ENCODE measurements around the gene APBB1. TPM values are rescaled to one million over a fixed set of nuclear protein-coding genes. Genes with fewer than 3 reads are reported as not detected.
A peak's percentile ranks its signal among the peaks of the same experiment; 100 is the strongest.

APBB1 gene
- total and polyA plus RNA-seq, 7 experiments from 2014 or later = 46.9 to 293 (median 173) TPM

GRCh38 chr11:6431861-6432260 lies 13.0 kb upstream of the APBB1 start:
- DNase-seq (no peak), ATAC-seq (no peak)
- H3K4me3 Mint-ChIP-seq = no peak overlapping the region
- intact Hi-C loops (cut with micrococcal nuclease) = no loop called here
- H3K27me3 ChIP-seq (ENCODE audit: control insufficient read depth in 2 of 2, insufficient read depth in 2 of 2, low read length in 2 of 2) = no peaks in the 10 kb centered on the region
- H3K4me1 ChIP-seq (ENCODE audit: control insufficient read depth in 2 of 2, insufficient read depth in 2 of 2, low read length in 2 of 2) = no peaks in the 10 kb centered on the region
- H3K36me3 Mint-ChIP-seq = peaks cover 0 to 3% (median 0%) of the 10 kb centered on the region in 5 donors
- H3K9me3 Mint-ChIP-seq = no peaks in the 10 kb centered on the region
- H3K36me3 ChIP-seq (ENCODE audit: control insufficient read depth in 2 of 3, insufficient read depth in 3 of 3, low read length in 3 of 3) = no peaks in the 10 kb centered on the region
- no peak overlapping the region for H3K27ac Mint-ChIP-seq
- H3K27ac ChIP-seq (ENCODE audit: low read depth, low read length) = no peak overlapping the region
- peaks cover 0 to 16% (median 0%) of the 10 kb centered on the region in 5 donors for H3K27me3 Mint-ChIP-seq
- peaks cover 4 to 20% (median 6%) of the 10 kb centered on the region in 7 donors for H3K4me1 Mint-ChIP-seq
- no peak overlapping the region for H3K4me3 ChIP-seq (ENCODE audit: low read length)
- CTCF ChIA-PET = interaction anchor here (1.5 to 3.2 kb wide), 2 partner anchors 53 to 74 kb away, joined by 3 to 20 read pairs; no protein-coding TSS in a partner anchor
- POLR2A ChIA-PET = interaction anchor here (2.0 kb wide), 1 partner anchor 13 kb away, joined by 9 read pairs; the partner anchor contains the start of gene APBB1
- no peaks in the 10 kb centered on the region for H3K9me3 ChIP-seq (ENCODE audit: control insufficient read depth in 2 of 3, low read length in 3 of 3)

- intact Hi-C loops (cut with micrococcal nuclease) = no loop called here
- H3K27ac ChIP-seq (ENCODE audit: low read depth, low read length) = no peak overlapping the region
- no peaks in the 10 kb centered on the region for H3K9me3 ChIP-seq (ENCODE audit: control insufficient read depth in 2 of 3, low read length in 3 of 3)
- POLR2A ChIA-PET = interaction anchor here (0.9 to 3.1 kb wide), 7 partner anchors 8 to 54 kb away, joined by 3 to 14 read pairs (median 4); partner anchors contain the start of genes APBB1, ARFIP2 and TIMM10B
- Mint-ChIP-seq H3K27me3 (peaks cover 0 to 51% (median 6%) of the 10 kb centered on the region in 5 donors), H3K4me1 (peaks cover 0 to 11% (median 2%) of the 10 kb centered on the region in 7 donors), H3K27ac (no peak overlapping the region), H3K4me3 (no peak overlapping the region), H3K36me3 (peaks cover 0 to 4% (median 0%) of the 10 kb centered on the region in 5 donors), H3K9me3 (no peaks in the 10 kb centered on the region)
- ATAC-seq = no peak
- H3K4me1 ChIP-seq (ENCODE audit: control insufficient read depth in 2 of 2, insufficient read depth in 2 of 2, low read length in 2 of 2) = no peaks in the 10 kb centered on the region
- no peak for DNase-seq
- no peaks in the 10 kb centered on the region for H3K36me3 ChIP-seq (ENCODE audit: control insufficient read depth in 2 of 3, insufficient read depth in 3 of 3, low read length in 3 of 3)
- no peaks in the 10 kb centered on the region for H3K27me3 ChIP-seq (ENCODE audit: control insufficient read depth in 2 of 2, insufficient read depth in 2 of 2, low read length in 2 of 2)
- CTCF ChIA-PET = interaction anchor here (1.0 to 1.4 kb wide), 3 partner anchors 16 to 49 kb away, joined by 6 to 8 read pairs (median 8); no protein-coding TSS in a partner anchor
- H3K4me3 ChIP-seq (ENCODE audit: low read length) = no peak overlapping the region
Measured at GRCh38 chr11:6427516-6427915, 8.6 kb upstream of the APBB1 start.

GRCh38 chr11:6420677-6421076 lies 1.8 kb upstream of the APBB1 start:
- Mint-ChIP-seq H3K27ac (peak overlapping the region in 4 of 9 donors; percentile 4 to 92 (median 62)), H3K4me1 (peaks cover 2 to 18% (median 14%) of the 10 kb centered on the region in 7 donors), H3K4me3 (peak overlapping the region in 3 of 10 donors; percentile 77 to 85 (median 79)), H3K27me3 (peaks cover 0 to 50% (median 12%) of the 10 kb centered on the region in 5 donors), H3K9me3 (no peaks in the 10 kb centered on the region), H3K36me3 (peaks cover 0 to 4% (median 0%) of the 10 kb centered on the region in 5 donors)
- Histone ChIP-seq H3K9me3 (ENCODE audit: control insufficient read depth in 2 of 3, low read length in 3 of 3) (no peaks in the 10 kb centered on the region), H3K27me3 (ENCODE audit: control insufficient read depth in 2 of 2, insufficient read depth in 2 of 2, low read length in 2 of 2) (no peaks in the 10 kb centered on the region), H3K27ac (ENCODE audit: low read depth, low read length) (no peak overlapping the region), H3K4me1 (ENCODE audit: control insufficient read depth in 2 of 2, insufficient read depth in 2 of 2, low read length in 2 of 2) (peaks cover 17 to 30% of the 10 kb centered on the region in 2 donors), H3K4me3 (ENCODE audit: low read length) (no peak overlapping the region), H3K36me3 (ENCODE audit: control insufficient read depth in 2 of 3, insufficient read depth in 3 of 3, low read length in 3 of 3) (peaks cover 0 to 5% (median 0%) of the 10 kb centered on the region in 3 experiments)
- ChIA-PET POLR2A (interaction anchor here (1.1 to 23.8 kb wide), 5 partner anchors 9 to 43 kb away, joined by 3 to 525 read pairs (median 37); partner anchors contain the start of gene SMPD1), CTCF (interaction anchor here (1.1 to 4.9 kb wide), 7 partner anchors 10 to 56 kb away, joined by 3 to 30 read pairs (median 5); partner anchors contain the start of gene SMPD1)
- no peak for DNase-seq
- no peak for ATAC-seq
- intact Hi-C loops (cut with micrococcal nuclease) = no loop called here

GRCh38 chr11:6418557-6419008 lies 311 bp downstream of the APBB1 start:
- intact Hi-C loops (cut with micrococcal nuclease) = loop anchor here (1.0 to 10.0 kb wide), 9 partner anchors 16 to 326 kb away; partner anchors contain the start of genes ARFIP2 (in 2 of the 2), SMPD1 (in 2 of the 2) and TIMM10B (in 2 of the 2)
- H3K4me3 ChIP-seq (ENCODE audit: low read length) = peak overlapping the region; percentile 79
- no peaks in the 10 kb centered on the region for H3K27me3 ChIP-seq (ENCODE audit: control insufficient read depth in 2 of 2, insufficient read depth in 2 of 2, low read length in 2 of 2)
- H3K9me3 Mint-ChIP-seq = no peaks in the 10 kb centered on the region
- no peak overlapping the region for H3K4me3 Mint-ChIP-seq
- ATAC-seq = no peak
- peaks cover 0 to 31% (median 7%) of the 10 kb centered on the region in 5 donors for H3K27me3 Mint-ChIP-seq
- POLR2A ChIA-PET = interaction anchor here (0.6 to 23.8 kb wide), 17 partner anchors 9 to 254 kb away, joined by 3 to 525 read pairs (median 7); partner anchors contain the start of genes ARFIP2, RRP8, SMPD1 and TIMM10B
- no peak overlapping the region for H3K27ac Mint-ChIP-seq
- H3K9me3 ChIP-seq (ENCODE audit: control insufficient read depth in 2 of 3, low read length in 3 of 3) = no peaks in the 10 kb centered on the region
- peak overlapping the region; percentile 92 for H3K27ac ChIP-seq (ENCODE audit: low read depth, low read length)
- peaks cover 0 to 3% (median 0%) of the 10 kb centered on the region in 5 donors for H3K36me3 Mint-ChIP-seq
- peaks cover 27 to 48% of the 10 kb centered on the region in 2 donors for H3K4me1 ChIP-seq (ENCODE audit: control insufficient read depth in 2 of 2, insufficient read depth in 2 of 2, low read length in 2 of 2)
- peaks cover 2 to 18% (median 14%) of the 10 kb centered on the region in 7 donors for H3K4me1 Mint-ChIP-seq
- CTCF ChIA-PET = interaction anchor here (0.6 to 4.9 kb wide), 9 partner anchors 13 to 167 kb away, joined by 3 to 30 read pairs (median 8); partner anchors contain the start of genes HPX and SMPD1
- peaks cover 0 to 5% (median 0%) of the 10 kb centered on the region in 3 experiments for H3K36me3 ChIP-seq (ENCODE audit: control insufficient read depth in 2 of 3, insufficient read depth in 3 of 3, low read length in 3 of 3)
- peak in 1 of 9 donors; percentile 30 for DNase-seq

GRCh38 chr11:6417907-6418556 lies 862 bp downstream of the APBB1 start:
- Histone ChIP-seq H3K27ac (ENCODE audit: low read depth, low read length) (peak overlapping the region; percentile 92), H3K9me3 (ENCODE audit: control insufficient read depth in 2 of 3, low read length in 3 of 3) (no peaks in the 10 kb centered on the region), H3K4me3 (ENCODE audit: low read length) (peak overlapping the region; percentile 79), H3K4me1 (ENCODE audit: control insufficient read depth in 2 of 2, insufficient read depth in 2 of 2, low read length in 2 of 2) (peaks cover 29 to 52% of the 10 kb centered on the region in 2 donors), H3K36me3 (ENCODE audit: control insufficient read depth in 2 of 3, insufficient read depth in 3 of 3, low read length in 3 of 3) (peaks cover 0 to 5% (median 0%) of the 10 kb centered on the region in 3 experiments), H3K27me3 (ENCODE audit: control insufficient read depth in 2 of 2, insufficient read depth in 2 of 2, low read length in 2 of 2) (no peaks in the 10 kb centered on the region)
- POLR2A ChIA-PET = interaction anchor here (0.9 to 23.8 kb wide), 13 partner anchors 9 to 327 kb away, joined by 3 to 525 read pairs (median 10); partner anchors contain the start of genes ARFIP2, SMPD1, TAF10 and TIMM10B
- DNase-seq (peak in 1 of 9 donors; percentile 27), ATAC-seq (no peak)
- peaks cover 0 to 25% (median 5%) of the 10 kb centered on the region in 5 donors for H3K27me3 Mint-ChIP-seq
- peaks cover 0 to under 1% (median 0%) of the 10 kb centered on the region in 5 donors for H3K36me3 Mint-ChIP-seq
- intact Hi-C loops (cut with micrococcal nuclease) = loop anchor here (1.0 to 10.0 kb wide), 4 partner anchors 16 to 327 kb away; no protein-coding TSS in a partner anchor
- peaks cover 7 to 18% (median 14%) of the 10 kb centered on the region in 7 donors for H3K4me1 Mint-ChIP-seq
- H3K27ac Mint-ChIP-seq = no peak overlapping the region
- peaks cover 0 to under 1% (median 0%) of the 10 kb centered on the region in 11 donors for H3K9me3 Mint-ChIP-seq
- CTCF ChIA-PET = interaction anchor here (0.9 to 4.9 kb wide), 10 partner anchors 12 to 117 kb away, joined by 3 to 30 read pairs (median 6); partner anchors contain the start of genes ARFIP2, HPX, SMPD1 and TIMM10B
- no peak overlapping the region for H3K4me3 Mint-ChIP-seq

- peaks cover 0 to 8% (median 0%) of the 10 kb centered on the region in 5 donors for H3K27me3 Mint-ChIP-seq
- H3K9me3 ChIP-seq (ENCODE audit: control insufficient read depth in 2 of 3, low read length in 3 of 3) = no peaks in the 10 kb centered on the region
- peaks cover 0 to 11% (median 0%) of the 10 kb centered on the region in 3 experiments for H3K36me3 ChIP-seq (ENCODE audit: control insufficient read depth in 2 of 3, insufficient read depth in 3 of 3, low read length in 3 of 3)
- peaks cover 0 to 6% (median 1%) of the 10 kb centered on the region in 5 donors for H3K36me3 Mint-ChIP-seq
- peak overlapping the region; percentile 74 for H3K27ac ChIP-seq (ENCODE audit: low read depth, low read length)
- H3K27ac Mint-ChIP-seq = no peak overlapping the region
- H3K4me3 Mint-ChIP-seq = no peak overlapping the region
- ATAC-seq (no peak), DNase-seq (no peak)
- H3K4me3 ChIP-seq (ENCODE audit: low read length) = peak overlapping the region; percentile 43
- H3K4me1 ChIP-seq (ENCODE audit: control insufficient read depth in 2 of 2, insufficient read depth in 2 of 2, low read length in 2 of 2) = peaks cover 31 to 71% of the 10 kb centered on the region in 2 donors
- peaks cover 0 to 2% (median 0%) of the 10 kb centered on the region in 11 donors for H3K9me3 Mint-ChIP-seq
- ChIA-PET POLR2A (interaction anchor here (6.4 to 23.8 kb wide), 2 partner anchors 13 to 24 kb away, joined by 249 to 525 read pairs; partner anchors contain the start of gene SMPD1), CTCF (interaction anchor here (4.9 kb wide), 1 partner anchor 14 kb away, joined by 30 read pairs; no protein-coding TSS in a partner anchor)
- peaks cover 9 to 25% (median 14%) of the 10 kb centered on the region in 7 donors for H3K4me1 Mint-ChIP-seq
- H3K27me3 ChIP-seq (ENCODE audit: control insufficient read depth in 2 of 2, insufficient read depth in 2 of 2, low read length in 2 of 2) = no peaks in the 10 kb centered on the region
- intact Hi-C loops (cut with micrococcal nuclease) = loop anchor here in 1 of 2 donors (10.0 kb wide), 1 partner anchor 329 kb away; no protein-coding TSS in a partner anchor
Measured at GRCh38 chr11:6415797-6416196, 3.1 kb downstream of the APBB1 start.

Measured in naive thymus-derived CD4-positive, alpha-beta T cell (primary cell).